K562 (cell line): ENCODE data around the gene STARD3NL. TPM values are rescaled to one million over a fixed set of nuclear protein-coding genes. Genes with fewer than 3 reads are reported as not detected.
"Not testable (repeated sequence)": the region's sequence is repeated elsewhere in the genome, so short reads cannot be mapped to it uniquely, and the experiment has no call there.

Source experiments
- ATAC-seq: fragments of 200-7000 bp; cut with Tn5 transposase; 3 replicates; pipeline ENCODE4 v1.9.1; 2020; ENCODE audit warnings: moderate library complexity
- BruUV-seq: library from RNA; stranded (reverse); fragments of 400-500 nt; replicated peaks from 2 replicates; lab custom pipeline; 2021; lab: Mats Ljungman, UMichigan
- CTCF ChIA-PET: fragments of 300-600 bp; formaldehyde crosslinking; extraction: SDS; loops from one replicate; lab custom pipeline; 2021; ENCODE audit warnings: low intra/inter-chr PET ratio; lab: Yijun Ruan, JAX
- POLR2A ChIA-PET: fragments of 300-600, 350-650 bp; sonication (Branson Sonifier 250); formaldehyde crosslinking; extraction: SDS; loops from one replicate; lab custom pipeline; 2021; ENCODE audit warnings: antibody characterized with exemption, inconsistent platforms; lab: Yijun Ruan, JAX
- DNase-seq, 4 experiments: peaks; one replicate each; pipeline versions ENCODE4 v3.0.0 to v3.0.0-alpha.2; 2011 to 2018; ENCODE audit warnings: low spot score in 3 of 4, mixed read lengths in 3 of 4; ENCODE audit errors: extremely low read depth in 1 of 4
- FAIRE-seq: peaks from 2 replicates; lab custom pipeline; 2011; peaks lifted over from hg19 to GRCh38; lab: Jason Lieb, UNC
- H2AFZ ChIP-seq: 2 replicates; pipeline ENCODE4 v1.6.0; 2011; ENCODE audit warnings: low read depth, low read length, control low read depth, inconsistent platforms
- H3K27ac ChIP-seq: fragments of 200-600 bp; 3 replicates; pipeline ENCODE4 v1.8.0; 2011; ENCODE audit warnings: low read depth, mild to moderate bottlenecking, control low read depth, inconsistent platforms, low read length, moderate library complexity, mixed read lengths; ENCODE audit errors: extremely low read depth
- H3K27me3 ChIP-seq, 2 experiments: fragments of 300-600 bp in 1 of 2; 2 replicates in 1 of 2; 3 replicates in 1 of 2; pipeline versions ENCODE4 v1.6.0 to v1.8.0; 2011; ENCODE audit warnings: inconsistent platforms in 2 of 2, low read length in 2 of 2, mild to moderate bottlenecking in 1 of 2, mixed read lengths in 1 of 2, moderate library complexity in 1 of 2; ENCODE audit not compliant: control insufficient read depth in 2 of 2, insufficient read depth in 2 of 2
- H3K36me3 ChIP-seq: fragments of 300-600 bp; 3 replicates; pipeline ENCODE4 v1.8.0; 2011; ENCODE audit warnings: mild to moderate bottlenecking, low read length, inconsistent platforms; ENCODE audit not compliant: control insufficient read depth, insufficient read depth
- H3K4me1 ChIP-seq, 2 experiments: fragments of 200-600 bp in 1 of 2; replicated peaks in 1 of 2; 2 replicates in 1 of 2; 3 replicates in 1 of 2; pipeline versions ENCODE4 v1.5.1 to v1.8.0; 2011; ENCODE audit warnings: inconsistent platforms in 2 of 2, low read length in 2 of 2, mild to moderate bottlenecking in 1 of 2, mixed read lengths in 1 of 2, moderate library complexity in 1 of 2; ENCODE audit not compliant: control insufficient read depth in 2 of 2, insufficient read depth in 2 of 2
- H3K4me2 ChIP-seq: 2 replicates; pipeline ENCODE4 v1.6.1; 2011; ENCODE audit warnings: low read length, control low read depth, inconsistent platforms, mixed read lengths; ENCODE audit not compliant: insufficient read depth
- H3K4me3 ChIP-seq: fragments of 200-600 bp; sonication (generic), shearing (Covaris generic); 2 replicates; pipeline ENCODE4 v1.5.1; 2016; ENCODE audit warnings: control low read depth, inconsistent platforms
- H3K79me2 ChIP-seq: fragments of 200-600 bp; 3 replicates; pipeline ENCODE4 v1.8.0; 2011; ENCODE audit warnings: low read length, inconsistent platforms; ENCODE audit not compliant: control insufficient read depth, insufficient read depth
- H3K9ac ChIP-seq, 2 experiments: 2 replicates each; pipeline versions ENCODE4 v1.6.0 to v1.6.1; 2011; ENCODE audit warnings: low read depth in 2 of 2, low read length in 2 of 2, control low read depth in 1 of 2, inconsistent platforms in 1 of 2, mild to moderate bottlenecking in 1 of 2, mixed read lengths in 1 of 2; ENCODE audit not compliant: insufficient read depth in 1 of 2
- H3K9me1 ChIP-seq: one replicate; pipeline ENCODE4 v1.6.0; 2011; ENCODE audit warnings: inconsistent platforms, mild to moderate bottlenecking, low read length, moderate library complexity; ENCODE audit not compliant: control insufficient read depth, insufficient read depth
- H3K9me3 ChIP-seq: replicated peaks from 2 replicates; pipeline ENCODE4 v1.5.1; 2011; ENCODE audit warnings: low read depth, low read length, inconsistent platforms; ENCODE audit not compliant: control insufficient read depth, insufficient read depth
- H4K20me1 ChIP-seq: replicated peaks from 2 replicates; pipeline ENCODE4 v1.6.1; 2011; ENCODE audit warnings: low read length, inconsistent platforms, mixed read lengths; ENCODE audit not compliant: control insufficient read depth, insufficient read depth
- FOXA3 ChIP-seq, 2 experiments: fragments of 450-650 bp in 1 of 2; sonication (generic) in 1 of 2; formaldehyde crosslinking; IDR thresholded peaks in 1 of 2; conservative IDR thresholded peaks in 1 of 2; 2 replicates each; pipeline versions ENCODE4 v1.4.0 to v1.8.0; 2020 to 2022; ENCODE audit warnings: mild to moderate bottlenecking in 2 of 2, missing genetic modification reagents in 1 of 2
- SPI1 ChIP-seq: IDR thresholded peaks from 2 replicates; pipeline ENCODE4 v1.6.1; 2011; ENCODE audit warnings: low read depth, low read length, control low read depth, borderline replicate concordance
- WGBS: fragments of 100-300 bp; shearing (Covaris generic); methylation state at CpG from one replicate; pipeline ENCODE4 v1.1.6; 2016; ENCODE audit warnings: low coverage, mixed read lengths; ENCODE audit not compliant: insufficient coverage; ENCODE audit errors: missing lambda C conversion rate; 5-methylcytosine and 5-hydroxymethylcytosine counted together
- in situ Hi-C: fragments of 300-500 bp; cut with MboI; formaldehyde crosslinking; loops from 4 replicates; pipeline ENCODE4 v1.15.0; 2018; ENCODE audit warnings: inconsistent platforms, mixed read lengths
- intact Hi-C: fragments of 100-400 bp; cut with micrococcal nuclease; formaldehyde crosslinking; loops from 2 replicates; pipeline ENCODE4 v1.14.2; 2022
- polyA plus RNA-seq, 8 experiments: library from polyadenylated mRNA; depleted of rRNA in 4 of 8; stranded (reverse) in 5 of 8; unstranded in 3 of 8; fragments of >200 nt; fragmentation: Nextera tagmentation in 2 of 8; fragmentation: Illumina TruSeq in 1 of 8; extraction: Ambion mirVana in 2 of 8; extraction: Trizol in 1 of 8; gene quantifications; 2 replicates each; pipeline versions ENCODE4 v1.2.1 to v1.2.3, GENCODE V29; 2011 to 2014; ENCODE audit warnings: inconsistent platforms in 1 of 8, missing spikeins in 1 of 8
- total RNA-seq, 7 experiments: library from RNA; depleted of rRNA in 6 of 7; stranded (reverse); fragments of >200 nt in 6 of 7; fragmentation: Illumina TruSeq in 2 of 7; extraction: Trizol in 2 of 7; gene quantifications; 2 replicates each; pipeline versions ENCODE4 v1.2.1 to v1.2.3, GENCODE V29; 2011 to 2021; ENCODE audit warnings: low replicate concordance in 1 of 7

The STARD3NL gene
- total and polyA plus RNA-seq, 9 of the 15 experiments (the other 6 are each of a cell fraction or from before 2014, with no cell fraction given): 42.2 to 90.0 (median 57.6) TPM

DNA sequence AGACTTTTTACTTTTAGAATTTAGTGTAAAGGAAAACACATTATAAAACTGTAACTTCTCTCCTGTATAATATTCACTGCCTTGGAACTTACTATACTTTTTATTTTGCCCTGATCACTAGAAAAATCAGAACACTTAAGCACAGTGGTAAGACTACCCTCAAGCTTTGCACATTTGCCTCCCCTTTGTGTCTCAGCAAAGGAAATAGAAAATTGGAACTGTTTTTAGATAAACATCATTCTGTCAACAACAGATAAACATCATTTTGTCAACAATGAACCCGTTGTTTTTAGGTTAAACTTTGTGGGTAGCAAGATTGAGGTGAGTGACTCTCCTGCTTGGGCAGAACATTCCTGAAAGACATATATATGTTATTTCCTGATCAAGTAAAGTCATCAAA is 86.6 kb downstream of the STARD3NL start:
- ATAC-seq, FAIRE-seq, H3K27ac ChIP-seq, H2AFZ ChIP-seq, H3K9ac ChIP-seq, DNase-seq, CTCF ChIA-PET, H4K20me1 ChIP-seq, BruUV-seq, H3K9me3 ChIP-seq, H3K4me1 ChIP-seq, H3K4me3 ChIP-seq, H3K9me1 ChIP-seq, POLR2A ChIA-PET, intact Hi-C loops, in situ Hi-C loops, H3K36me3 ChIP-seq, H3K79me2 ChIP-seq, H3K4me2 ChIP-seq, H3K27me3 ChIP-seq: not testable (repeated sequence)
- 0% methylated on average over 1 of the region's 1 CpG for WGBS
- peak; percentile 75 to 93; a peak in 3 of 4 replicates for TF ChIP-seq FOXA3 (CRISPR knock-in tag; conservative IDR thresholded peaks at IDR 0.05 in 1 of 2, IDR thresholded peaks at IDR 0.05 in 1 of 2)

DNA sequence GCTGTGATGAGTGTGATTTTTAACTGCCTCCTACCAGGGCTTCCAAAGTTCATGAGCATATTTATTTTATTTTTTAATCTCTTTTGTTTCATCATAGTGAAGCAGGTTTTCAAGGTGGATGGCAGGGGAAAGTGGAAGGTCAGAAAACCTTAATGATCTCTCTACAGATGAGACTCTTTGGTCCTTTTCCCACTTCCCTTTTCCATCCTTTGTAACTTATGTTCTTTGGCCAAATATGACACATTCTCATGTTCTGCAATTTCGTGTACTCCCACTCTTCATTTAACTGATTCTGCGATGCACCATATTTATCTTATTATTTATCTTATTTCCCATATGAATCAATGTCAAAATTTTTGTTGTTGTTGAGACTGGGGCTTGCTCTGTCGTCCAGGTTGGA is 87.9 kb downstream of the STARD3NL start:
- H3K27me3 ChIP-seq, in situ Hi-C loops, CTCF ChIA-PET, H3K9me3 ChIP-seq, H3K4me1 ChIP-seq, ATAC-seq, H3K4me3 ChIP-seq, POLR2A ChIA-PET, H3K27ac ChIP-seq, intact Hi-C loops, H3K36me3 ChIP-seq, BruUV-seq, H3K9ac ChIP-seq, H3K79me2 ChIP-seq, H3K4me2 ChIP-seq, FAIRE-seq, H4K20me1 ChIP-seq, H2AFZ ChIP-seq, H3K9me1 ChIP-seq, DNase-seq: not testable (repeated sequence)
- WGBS: 5% methylated on average over 3 of the region's 3 CpGs
- TF ChIP-seq SPI1: 0 out of 2 replicates have a peak, but pooled peaks have one; percentile 20
